Stimulated activated CD8-positive, alpha-beta memory T cell treated with anti-CD3 and anti-CD28 coated beads, Interleukin-7, amount 100 ng/mL, for 4 hours (primary cell): ENCODE results near the gene MGA.

Experiments used
- DNase-seq, 2 donors: peaks; one replicate each; pipeline ENCODE4 v3.0.0-alpha.2; 2020; ENCODE audit warnings: low read depth in 2 of 2

MGA gene

DNA sequence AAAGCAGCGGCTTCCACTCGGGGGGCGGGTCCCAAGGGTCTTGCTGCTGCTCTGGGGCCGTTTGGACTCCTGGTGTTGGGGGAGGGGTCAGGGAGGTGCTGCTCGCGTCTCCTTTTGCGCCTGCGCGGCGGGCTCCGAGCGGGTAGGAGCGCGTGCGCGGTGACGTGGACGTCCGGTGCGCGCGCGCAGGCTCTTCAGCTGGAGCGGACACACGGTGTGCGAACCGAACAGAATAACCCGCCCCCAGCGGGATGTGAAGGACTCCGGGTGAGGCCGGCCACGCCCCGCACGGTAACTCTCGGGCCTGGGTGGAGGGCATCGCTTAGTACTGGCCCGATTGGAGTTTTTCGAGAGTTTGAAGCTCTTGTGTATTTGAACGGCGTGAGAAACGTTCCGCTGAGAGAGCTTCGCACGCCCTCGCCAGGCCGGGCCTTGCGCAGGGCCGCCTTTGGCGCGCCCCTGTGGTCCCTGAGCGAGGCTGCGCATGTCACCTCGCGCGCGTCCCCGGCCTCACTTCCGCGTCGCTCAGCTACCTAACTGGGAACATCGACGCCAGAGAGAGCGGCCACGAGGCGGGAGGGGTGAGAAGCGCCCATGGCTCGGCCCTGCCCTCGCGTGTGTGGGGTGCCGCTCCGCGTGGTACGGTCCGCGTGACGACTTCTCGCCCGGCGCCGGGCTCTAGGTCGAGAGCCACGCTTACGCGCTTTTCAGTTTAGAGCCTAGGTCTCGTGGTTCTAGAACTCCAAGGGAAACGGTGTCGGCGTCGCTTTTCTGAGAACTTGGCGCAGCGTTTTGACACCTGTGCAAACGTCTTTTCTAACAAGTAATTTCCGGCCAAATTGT lies at the start of gene MGA:
TSS of gene MGA (plus strand) at position 171 of the 843 bp plus-strand sequence.
- DNase-seq, result peak; percentile 80 to 91

DNA sequence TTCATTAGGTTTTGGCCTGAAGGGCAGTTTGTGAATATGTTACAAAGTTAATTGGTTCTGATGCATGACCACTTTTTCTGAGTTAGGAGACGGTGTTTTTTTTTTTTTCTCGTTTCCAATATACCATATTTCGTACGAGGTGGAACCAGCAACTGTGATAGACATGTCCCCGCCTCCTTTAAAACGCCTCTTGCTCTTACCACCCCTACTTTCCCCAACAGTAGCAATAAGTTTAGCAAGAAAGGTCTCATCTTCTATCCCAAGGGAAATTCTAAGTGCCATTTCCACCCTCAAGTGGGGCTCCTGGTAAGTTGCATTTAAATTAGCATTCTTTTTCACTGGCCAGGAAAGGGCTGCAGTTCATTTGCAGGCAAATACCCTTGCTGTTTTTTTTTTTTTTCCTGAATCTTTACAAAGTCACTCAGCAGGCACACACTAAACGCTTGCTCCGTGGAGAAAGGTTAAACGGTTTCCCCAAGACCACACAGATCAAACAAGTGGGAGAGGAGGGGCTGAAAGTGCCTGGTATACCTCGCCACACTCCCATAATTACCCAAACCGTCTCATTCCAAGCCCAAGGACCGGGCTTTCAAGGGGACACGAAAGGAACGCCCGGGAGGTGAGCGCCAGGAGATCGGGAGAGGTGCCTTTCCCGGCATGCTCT lies 39.5 kb upstream of the MGA start:
- DNase-seq, result no peak

DNA sequence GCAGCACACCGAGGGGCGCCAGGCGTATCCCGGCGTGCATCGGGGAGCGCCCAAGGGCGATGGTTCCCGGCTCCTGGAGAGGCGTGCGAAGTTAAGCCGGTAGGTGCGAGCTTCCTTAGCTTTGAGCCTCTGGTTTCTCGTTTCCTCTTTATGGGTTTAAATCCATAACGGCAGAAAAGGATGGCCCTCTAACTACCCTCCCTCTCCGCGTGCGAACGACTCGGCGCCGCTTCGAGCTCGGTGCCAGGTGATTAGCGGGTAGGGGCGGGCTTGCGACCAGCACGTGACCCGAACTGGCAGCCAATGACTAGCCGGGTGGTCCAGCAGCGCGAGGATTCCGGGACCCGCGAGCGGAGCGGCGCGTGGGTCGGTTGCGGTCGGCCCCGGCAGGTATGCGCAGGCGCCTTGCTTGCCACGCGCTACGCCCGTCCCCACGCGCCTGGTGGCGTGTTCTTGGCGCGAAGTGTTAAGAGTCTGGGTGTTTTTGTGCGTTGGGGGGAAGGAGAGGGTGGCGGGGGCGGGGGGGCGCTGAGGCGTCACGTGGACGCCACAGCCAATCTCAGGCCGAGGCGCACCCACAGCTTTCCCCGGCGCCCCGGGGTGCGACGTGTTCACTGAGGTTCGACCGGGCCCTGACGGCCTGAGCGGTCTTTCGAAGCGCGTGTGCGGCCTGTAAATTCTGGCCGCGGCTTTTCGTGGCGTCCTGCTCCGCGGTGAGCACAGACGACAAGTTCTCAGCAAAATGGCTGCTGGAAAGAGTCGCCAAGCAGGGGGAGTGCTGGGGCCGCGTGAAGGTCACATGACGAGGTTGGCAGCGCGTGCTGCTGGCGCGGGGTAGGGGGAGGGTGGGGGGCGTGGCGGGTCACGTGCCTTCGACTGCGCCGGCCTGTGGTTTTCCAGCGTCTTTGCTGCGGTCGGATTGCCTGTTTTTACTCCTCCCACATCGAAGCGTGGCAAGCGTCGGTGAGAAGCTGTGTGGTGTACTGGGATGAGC lies 38.7 kb upstream of the MGA start:
- peak; percentile 84 to 86 for DNase-seq

DNA sequence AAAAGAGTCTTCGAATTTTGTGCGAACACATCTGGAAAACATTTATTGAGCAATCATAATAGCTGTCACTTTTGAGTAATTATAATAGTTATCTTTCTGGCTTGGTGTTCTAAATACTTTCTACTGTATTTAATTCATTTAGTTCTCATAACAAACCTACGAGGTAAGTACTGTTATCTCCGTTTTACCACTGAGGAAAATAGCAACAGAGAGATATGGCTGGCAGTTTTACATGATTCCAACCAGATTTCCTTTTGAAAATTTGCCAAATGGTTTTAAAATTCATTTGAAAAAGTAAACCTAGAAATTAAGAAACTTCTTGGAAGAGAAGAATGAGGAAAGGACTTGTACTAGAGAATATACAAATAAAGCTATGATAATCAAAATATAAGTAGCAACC lies 37.3 kb upstream of the MGA start:
- no peak for DNase-seq

DNA sequence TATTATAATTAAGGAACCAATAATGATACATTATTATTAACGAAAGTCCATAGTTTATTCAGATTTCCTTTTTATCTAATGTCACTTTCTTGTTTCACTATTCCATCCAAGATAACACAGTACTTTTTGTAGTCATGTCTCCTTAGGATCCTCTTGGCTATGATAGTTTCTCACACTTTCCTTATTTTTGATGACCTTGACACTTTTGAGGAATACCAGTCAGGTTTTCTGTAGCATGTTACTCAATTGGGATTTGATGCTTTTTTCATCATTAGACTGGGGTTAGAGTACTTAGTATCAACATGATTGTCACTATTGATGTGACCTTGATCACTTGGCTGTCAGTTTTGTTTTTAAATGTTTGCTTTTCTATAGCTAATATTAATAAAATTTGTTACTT lies 33.0 kb upstream of the MGA start:
- DNase-seq, result no peak

DNA sequence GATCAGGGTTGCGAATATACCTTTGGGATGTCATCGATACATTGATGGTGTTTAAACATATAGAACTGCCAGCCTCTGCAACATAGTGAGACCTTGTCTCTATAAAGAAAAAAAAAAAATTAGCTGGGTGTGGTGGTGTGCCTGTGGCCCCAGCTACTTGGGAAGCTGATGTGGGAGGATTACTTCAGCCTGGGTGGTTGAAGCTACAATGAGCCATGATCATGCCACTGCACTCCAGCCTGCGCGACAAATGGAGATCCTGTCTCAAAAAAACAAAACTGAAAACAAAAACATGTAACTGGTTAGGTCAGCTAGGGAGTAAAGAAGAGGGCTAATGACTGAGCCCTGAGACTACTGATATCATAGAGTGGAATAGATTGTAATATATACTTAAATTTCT lies 30.7 kb upstream of the MGA start:
- DNase-seq, result no peak

DNA sequence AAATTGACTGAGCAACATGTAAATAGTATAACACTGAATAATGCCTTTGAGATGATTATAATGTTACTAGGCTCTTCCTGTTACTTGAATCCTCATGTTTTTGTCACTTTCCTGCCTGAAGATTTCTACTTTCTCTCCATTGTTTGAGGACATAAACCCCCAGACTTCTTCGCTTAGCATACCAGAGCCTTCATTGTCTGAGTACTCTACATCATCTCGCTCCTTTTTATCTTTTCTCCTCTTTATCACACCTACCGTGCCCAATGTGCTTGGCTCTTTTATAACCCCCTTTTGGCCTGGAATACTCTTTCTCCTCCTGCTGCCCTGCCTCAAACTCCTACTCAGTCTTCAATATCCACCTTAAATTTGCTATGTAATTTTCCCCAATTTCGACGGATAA lies 30.3 kb upstream of the MGA start:
- no peak for DNase-seq

DNA sequence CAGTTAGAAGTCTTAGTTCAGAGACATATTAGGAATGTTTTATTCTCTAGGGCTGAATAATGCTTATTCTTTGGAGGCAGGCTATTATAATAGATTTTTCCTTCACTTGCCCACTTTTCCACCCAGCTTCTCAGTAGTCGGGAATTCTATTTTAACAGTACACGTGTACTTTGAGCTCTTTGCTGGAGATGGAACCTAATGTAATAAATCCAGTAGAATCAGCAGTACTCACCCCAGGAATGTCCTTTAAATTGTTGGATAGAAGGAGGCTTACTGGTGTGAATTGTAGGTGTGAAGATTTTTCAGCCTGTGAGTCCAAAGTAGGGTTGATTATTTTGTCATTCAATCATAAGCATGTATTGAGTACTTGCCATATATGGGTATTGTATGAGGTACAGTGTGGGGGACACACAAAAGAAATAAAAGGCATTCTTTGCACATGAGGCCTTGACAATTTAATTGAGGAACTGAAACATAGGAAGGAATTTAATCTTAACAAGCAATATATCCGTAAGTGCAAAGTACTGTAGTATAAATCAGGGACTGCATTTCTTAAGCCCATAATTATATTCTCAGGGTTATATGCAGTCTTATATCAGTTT lies 29.5 kb upstream of the MGA start:
- DNase-seq, result no peak

DNA sequence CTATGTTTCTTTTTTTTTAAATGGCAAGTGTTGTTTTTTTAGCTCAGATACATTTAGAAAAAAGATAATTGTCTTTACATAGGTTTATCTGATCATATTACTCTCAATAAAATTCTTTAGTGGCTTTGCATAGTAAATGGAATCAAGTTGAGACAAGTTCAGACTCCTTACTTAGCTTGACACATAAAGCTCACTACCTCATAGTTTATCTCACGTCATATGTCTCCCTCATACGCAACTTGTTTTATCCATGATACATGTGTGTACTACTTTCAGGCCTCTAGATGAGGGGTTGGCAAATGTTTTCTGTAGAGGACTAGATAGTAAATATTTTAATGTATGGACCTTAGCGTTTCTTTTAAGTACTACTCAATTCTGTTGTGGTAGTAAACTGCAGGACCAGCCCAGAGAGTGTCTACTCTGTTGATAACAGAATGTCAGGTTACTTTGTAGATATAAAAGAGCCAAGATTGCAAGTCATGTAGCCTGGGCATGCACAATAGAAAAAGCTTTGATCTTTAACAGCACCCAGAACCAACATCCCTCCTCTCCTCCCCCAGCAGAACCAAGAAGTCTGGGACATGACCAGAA lies 28.2 kb upstream of the MGA start:
- DNase-seq, result no peak

DNA sequence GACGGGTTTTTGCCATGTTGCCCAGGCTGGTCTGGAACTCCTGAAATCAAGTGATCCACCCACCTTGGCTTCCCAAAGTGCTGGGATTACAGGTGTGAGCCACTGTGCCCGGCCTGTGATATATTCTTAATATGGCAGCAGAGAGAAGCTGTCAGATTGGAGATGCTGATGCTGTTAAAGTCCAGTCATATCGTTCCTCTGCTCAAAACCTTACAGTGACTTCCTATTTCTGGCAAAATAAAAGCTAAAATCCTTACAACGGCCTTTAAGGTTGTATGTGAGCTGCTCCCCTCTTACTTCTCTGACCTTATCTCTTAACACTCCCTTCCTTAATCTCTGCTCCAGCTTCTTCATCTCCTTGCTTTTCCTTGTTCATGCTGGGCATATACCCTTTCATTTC lies 26.6 kb upstream of the MGA start:
- no peak for DNase-seq

DNA sequence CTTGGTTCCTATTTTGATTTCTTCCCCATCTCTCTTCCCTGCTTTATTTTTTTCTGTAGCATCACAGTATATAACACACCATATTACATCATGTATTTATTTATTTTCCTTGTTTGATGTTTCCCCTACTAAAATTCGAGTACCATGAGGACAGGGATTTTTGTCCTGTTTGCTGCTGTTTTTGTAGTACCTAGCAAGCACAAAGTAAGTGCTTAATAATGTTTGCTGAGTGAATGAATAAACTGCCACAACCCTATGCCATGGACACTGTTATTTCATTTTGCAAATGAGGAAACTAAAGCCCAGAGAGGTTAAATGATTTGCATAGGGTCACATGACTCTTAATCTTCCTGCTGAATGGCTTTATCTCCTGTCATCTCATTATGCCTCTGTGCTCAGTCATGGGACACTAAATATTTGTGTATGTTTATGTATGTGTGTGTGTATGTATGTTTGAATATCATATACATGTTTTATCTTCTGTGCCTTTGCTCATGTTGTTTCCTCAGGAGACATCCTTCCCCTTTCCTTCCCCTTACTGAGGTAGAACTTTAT lies 26.1 kb upstream of the MGA start:
- no peak for DNase-seq

DNA sequence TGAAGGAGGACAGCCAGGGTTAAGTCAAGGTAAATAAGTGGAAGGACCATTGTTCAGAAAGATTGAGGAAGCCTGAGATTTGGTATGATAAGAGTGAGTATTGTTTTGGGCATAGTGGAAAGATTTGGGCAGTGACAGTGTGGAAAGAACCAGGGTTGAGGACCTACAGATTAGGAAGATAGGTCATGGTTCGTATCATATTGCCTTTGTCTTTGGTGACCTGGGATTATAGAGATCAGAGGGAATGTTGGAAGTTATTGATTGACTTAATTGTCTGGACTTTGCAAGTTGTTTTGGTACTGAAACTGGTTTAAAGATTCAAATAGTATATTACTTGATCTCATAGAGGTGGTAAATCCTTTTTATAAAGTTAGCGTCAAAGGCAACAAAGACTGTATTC lies 23.1 kb upstream of the MGA start:
- no peak for DNase-seq

DNA sequence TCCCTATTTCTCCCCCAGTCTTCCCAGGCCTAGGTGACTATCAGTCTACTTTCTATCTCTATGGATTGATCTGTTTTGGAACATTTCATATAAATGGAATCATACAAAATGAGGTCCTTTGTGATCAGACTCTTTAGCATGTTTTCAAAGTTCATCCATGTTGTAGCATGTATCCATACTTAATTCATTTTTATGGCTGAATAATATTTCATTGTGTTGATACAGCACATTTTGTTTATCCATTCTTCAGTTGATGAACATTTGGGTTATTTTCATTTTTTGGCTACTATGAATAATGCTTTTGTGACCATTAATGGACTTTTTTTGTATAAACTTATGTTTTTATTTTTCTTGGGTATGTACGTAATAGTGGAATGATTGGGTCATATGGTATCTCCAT lies 19.2 kb upstream of the MGA start:
- DNase-seq, result no peak

DNA sequence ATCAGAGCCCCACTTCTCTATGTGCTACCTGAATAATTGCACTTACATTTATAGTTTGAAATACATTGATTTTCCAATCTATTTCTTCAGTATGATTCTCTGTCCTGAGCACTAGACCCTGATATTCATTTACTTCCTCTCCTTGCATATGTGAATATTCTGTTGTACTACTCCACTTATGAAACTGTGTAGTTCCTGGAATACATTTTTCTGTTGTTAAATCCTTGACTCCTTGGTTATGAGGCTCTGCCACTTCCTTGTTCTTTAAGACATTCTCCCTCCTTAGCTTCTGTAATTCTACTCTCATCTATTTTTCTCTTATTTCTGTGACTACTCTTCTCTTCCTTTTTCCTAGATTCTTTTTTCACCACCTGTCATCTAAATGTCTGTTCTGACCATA lies 12.9 kb upstream of the MGA start:
- DNase-seq, result no peak

DNA sequence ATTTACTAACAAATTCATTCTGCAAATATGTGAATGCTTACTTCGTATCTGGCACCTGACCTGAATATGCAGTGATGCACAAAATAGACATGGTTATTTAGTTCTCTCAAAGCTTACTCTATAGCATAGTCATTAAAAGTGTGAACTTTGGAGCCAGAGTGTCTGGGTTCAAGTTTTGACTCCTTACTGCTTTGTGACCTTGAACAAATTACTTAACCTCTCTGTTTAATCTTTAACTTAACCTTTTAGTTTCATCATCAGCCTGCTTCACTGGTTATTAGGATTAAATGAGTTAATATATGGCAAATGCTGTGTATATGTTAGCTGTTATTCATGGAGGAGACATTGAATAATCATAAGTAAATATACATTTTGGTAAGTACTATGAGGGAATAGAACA lies 12.1 kb upstream of the MGA start:
- DNase-seq, result no peak

DNA sequence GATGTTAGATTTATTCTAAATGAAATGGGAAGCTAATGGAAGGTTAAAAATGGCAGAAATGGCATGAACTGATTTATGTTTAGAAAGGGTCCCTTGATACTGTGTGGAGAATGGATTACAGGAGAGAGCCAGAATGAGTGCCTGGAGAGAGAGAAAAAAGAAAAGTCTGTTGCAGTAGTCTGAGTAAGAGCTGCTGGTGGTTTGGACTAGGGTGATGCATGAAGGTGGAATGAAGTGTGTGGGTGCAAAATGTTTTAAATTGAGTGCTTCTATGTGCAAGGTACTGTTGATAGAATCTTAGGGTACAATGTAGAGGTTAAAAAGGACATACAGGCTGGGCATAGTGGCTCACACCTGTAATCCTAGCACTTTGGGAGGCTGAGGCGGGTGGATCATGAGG lies 11.4 kb upstream of the MGA start:
- DNase-seq, result no peak

DNA sequence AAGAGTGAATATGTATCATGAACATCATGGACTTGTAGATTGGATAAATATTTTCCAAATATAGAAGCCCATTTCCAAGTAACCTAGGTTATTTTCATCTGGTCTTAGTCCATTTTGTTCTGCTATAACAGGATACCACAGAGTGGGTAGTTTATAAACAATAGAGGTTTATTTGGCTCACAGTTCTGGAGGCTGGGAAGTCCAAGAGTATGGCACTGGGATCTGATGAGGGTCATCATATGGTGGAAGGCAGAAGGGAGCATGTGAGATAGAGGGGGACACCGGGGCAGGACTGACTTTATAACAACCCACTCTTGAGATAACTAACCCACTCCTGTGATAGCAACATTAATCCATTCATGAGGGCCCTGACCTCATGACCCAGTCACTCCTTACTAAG lies 9.4 kb upstream of the MGA start:
- no peak for DNase-seq

DNA sequence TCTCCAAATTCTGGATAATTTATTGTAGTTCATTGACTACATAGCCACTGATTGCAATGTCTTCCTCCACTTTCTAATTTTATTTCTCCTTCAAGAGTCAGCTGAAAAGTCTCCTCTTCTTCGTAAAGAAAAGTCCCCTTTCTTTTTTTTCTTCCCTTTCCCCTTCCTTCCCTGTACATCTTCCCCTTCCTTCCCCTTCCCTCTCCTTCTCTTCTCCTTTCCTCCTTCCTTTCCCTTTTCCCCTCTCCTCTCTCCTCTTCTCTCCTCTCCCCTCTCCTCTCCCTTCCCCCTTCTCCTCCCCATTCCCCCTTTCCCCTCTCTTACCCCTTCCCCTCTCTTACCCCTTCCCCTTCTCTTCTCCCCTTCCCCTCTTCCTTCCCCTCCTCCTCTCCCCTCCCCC lies 8.8 kb upstream of the MGA start:
- no peak for DNase-seq

DNA sequence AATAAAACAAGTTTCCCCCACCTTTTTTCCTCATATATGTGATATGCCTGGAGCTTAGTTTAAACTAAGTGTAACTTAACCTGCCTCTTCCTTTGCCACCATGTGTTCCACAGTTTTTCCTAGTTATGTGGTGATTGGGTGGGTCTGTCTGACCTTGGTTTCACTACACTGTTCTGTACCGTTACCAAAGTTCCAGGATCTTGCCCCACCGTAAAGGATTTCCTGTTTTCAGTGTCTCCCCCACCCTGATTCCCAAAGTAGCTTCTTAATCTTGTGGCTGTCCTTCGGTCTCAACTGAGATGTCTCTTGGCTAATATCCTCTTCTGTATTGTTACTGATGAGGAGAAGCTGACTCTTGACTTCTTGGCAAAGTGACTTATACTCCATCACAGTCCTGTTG lies 6.4 kb upstream of the MGA start:
- DNase-seq, result no peak

DNA sequence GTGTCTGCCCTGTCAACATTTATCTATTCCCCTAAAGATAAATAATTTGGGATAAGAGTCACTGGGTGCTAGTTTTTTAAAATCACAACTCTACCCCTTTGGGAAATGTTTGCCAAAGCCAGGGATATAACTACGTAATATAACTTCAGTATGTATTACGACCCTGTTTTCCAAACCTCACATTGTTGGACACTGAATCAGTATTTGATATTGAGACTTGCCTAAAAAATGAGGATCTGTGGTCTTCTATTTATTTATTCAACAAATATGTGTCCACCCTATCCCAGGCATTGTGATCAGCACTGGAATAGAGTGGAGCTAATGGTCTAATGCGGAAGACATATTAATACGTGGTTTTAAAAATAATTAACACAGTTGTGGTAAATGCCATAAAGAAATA lies 4.5 kb upstream of the MGA start:
- DNase-seq, result no peak

DNA sequence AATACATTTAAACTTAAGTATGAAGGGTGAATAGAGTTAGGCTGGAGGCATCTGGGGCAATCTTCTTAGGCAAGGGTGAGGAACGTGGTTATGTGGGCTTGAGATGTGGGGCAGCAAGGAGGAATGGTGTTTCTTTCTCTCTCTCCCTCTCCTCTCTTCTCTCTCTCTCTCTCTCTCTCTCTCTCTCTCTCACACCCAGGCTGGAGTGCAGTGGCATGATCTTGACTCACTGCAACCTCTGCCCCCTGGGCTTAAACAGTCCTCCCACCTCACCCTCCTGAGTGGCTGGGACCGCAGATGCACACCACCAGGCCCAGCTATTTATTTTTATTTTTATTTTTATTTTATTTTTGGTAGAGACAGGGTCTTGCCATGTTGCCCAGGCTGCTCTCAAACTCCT lies 4.0 kb upstream of the MGA start:
- no peak for DNase-seq
